Kidney tubule cell (primary cell): ENCODE measurements around the gene LMNTD2.

Source experiments
- DNase-seq: peaks from one replicate; pipeline ENCODE4 v3.0.0-alpha.2; 2018; ENCODE audit warnings: low spot score

LMNTD2 gene

GRCh38 chr11:560305-561147 lies at the start of gene LMNTD2, which contains the start of gene RASSF7:
LMNTD2 (minus strand) TSS chr11:560738; CDS start chr11:560716, 22 bp downstream.
RASSF7 (plus strand) TSS chr11:560970; CDS start chr11:561769, 799 bp downstream.
- peak; percentile 92 for DNase-seq

- no peak for DNase-seq
These were observed 48.8 kb upstream of the LMNTD2 start for GRCh38 chr11:609341-609811.

GRCh38 chr11:608791-609251 lies 48.3 kb upstream of the LMNTD2 start:
- DNase-seq, result no peak

GRCh38 chr11:607971-608659 lies 47.6 kb upstream of the LMNTD2 start:
- DNase-seq, result no peak

- DNase-seq, result no peak
These were observed 46.7 kb upstream of the LMNTD2 start for GRCh38 chr11:607020-607780.

- peak; percentile 26 for DNase-seq
These were observed 45.7 kb upstream of the LMNTD2 start for GRCh38 chr11:606245-606644.

- DNase-seq, result no peak
These were observed 45.0 kb upstream of the LMNTD2 start for GRCh38 chr11:605286-606129.

- DNase-seq, result no peak
These were observed 42.6 kb upstream of the LMNTD2 start for GRCh38 chr11:603154-603553.

GRCh38 chr11:601573-602245 lies 41.2 kb upstream of the LMNTD2 start:
- no peak for DNase-seq

- no peak for DNase-seq
These were observed 37.6 kb upstream of the LMNTD2 start for GRCh38 chr11:598005-598680.

GRCh38 chr11:597166-597725 lies 36.7 kb upstream of the LMNTD2 start:
- no peak for DNase-seq

- DNase-seq, result no peak
These were observed 35.8 kb upstream of the LMNTD2 start for GRCh38 chr11:596374-596773.

- DNase-seq, result no peak
These were observed 34.9 kb upstream of the LMNTD2 start for GRCh38 chr11:595400-595799.

GRCh38 chr11:593347-593746 lies 32.8 kb upstream of the LMNTD2 start:
- DNase-seq, result no peak

- no peak for DNase-seq
These were observed 32.4 kb upstream of the LMNTD2 start for GRCh38 chr11:592918-593317.

GRCh38 chr11:592501-592900 lies 32.0 kb upstream of the LMNTD2 start:
- DNase-seq, result no peak

GRCh38 chr11:590997-591396 lies 30.5 kb upstream of the LMNTD2 start:
- no peak for DNase-seq

- DNase-seq, result no peak
These were observed 29.3 kb upstream of the LMNTD2 start for GRCh38 chr11:589798-590197.

GRCh38 chr11:587978-588380 lies 27.4 kb upstream of the LMNTD2 start:
- DNase-seq, result peak; percentile 91

- no peak for DNase-seq
These were observed 27.0 kb upstream of the LMNTD2 start for GRCh38 chr11:587546-587945.
